GM03348 (cell line): ENCODE results near the gene NHLH1.

Experiments
- DNase-seq: peaks from one replicate; pipeline ENCODE4 v3.0.0; 2012; ENCODE audit warnings: low spot score

Gene NHLH1

GRCh38 chr1:160412028-160412362 is 45.1 kb downstream of the NHLH1 start:
- no peak for DNase-seq

GRCh38 chr1:160413716-160414115 is 46.8 kb downstream of the NHLH1 start:
- DNase-seq = no peak

- DNase-seq = no peak
Measured at GRCh38 chr1:160414881-160415280, 48.0 kb downstream of the NHLH1 start.

- DNase-seq = no peak
Measured at GRCh38 chr1:160415696-160416290, 48.9 kb downstream of the NHLH1 start.

- DNase-seq = peak; percentile 49
Measured at GRCh38 chr1:160416369-160416768, 49.5 kb downstream of the NHLH1 start.

GRCh38 chr1:160418483-160418882 is 51.6 kb downstream of the NHLH1 start:
- no peak for DNase-seq

- DNase-seq = no peak
Measured at GRCh38 chr1:160419150-160419837, 52.4 kb downstream of the NHLH1 start.

- DNase-seq = no peak
Measured at GRCh38 chr1:160419838-160420169, 52.9 kb downstream of the NHLH1 start.

- no peak for DNase-seq
Measured at GRCh38 chr1:160420881-160421842, 54.3 kb downstream of the NHLH1 start.

- DNase-seq = no peak
Measured at GRCh38 chr1:160421881-160422280, 55.0 kb downstream of the NHLH1 start.
